Hematopoietic multipotent progenitor cell treated with erythropoietin and hydrocortisone succinate and interleukin-3 and kit ligand, for 17 days (in vitro differentiated cells): Measurements from ENCODE around the gene GLIS2.

Source experiments
- DNase-seq: peaks from one replicate; pipeline ENCODE4 v3.0.0-alpha.2; 2015; ENCODE audit warnings: low spot score

GLIS2 gene

GRCh38 chr16:4298761-4299522 lies 16.9 kb upstream of the GLIS2 start:
- DNase-seq: no peak

- no peak for DNase-seq
Observed at GRCh38 chr16:4301177-4301576, 14.7 kb upstream of the GLIS2 start.

GRCh38 chr16:4301968-4302367 lies 13.9 kb upstream of the GLIS2 start:
- no peak for DNase-seq

GRCh38 chr16:4303973-4304372 lies 11.9 kb upstream of the GLIS2 start:
- DNase-seq: no peak

- DNase-seq: no peak
Observed at GRCh38 chr16:4306470-4307214, 9.2 kb upstream of the GLIS2 start.

GRCh38 chr16:4307215-4308037 lies 8.4 kb upstream of the GLIS2 start:
- DNase-seq: peak; percentile 83

GRCh38 chr16:4309102-4309832 lies 6.6 kb upstream of the GLIS2 start:
- no peak for DNase-seq

GRCh38 chr16:4309833-4310266 lies 6.0 kb upstream of the GLIS2 start:
- DNase-seq: peak; percentile 28

GRCh38 chr16:4313563-4314531 lies 2.0 kb upstream of the GLIS2 start:
- no peak for DNase-seq

GRCh38 chr16:4314532-4315185 lies 1.2 kb upstream of the GLIS2 start:
- no peak for DNase-seq

- no peak for DNase-seq
Observed at GRCh38 chr16:4316108-4316863, 419 bp downstream of the GLIS2 start.

- no peak for DNase-seq
Observed at GRCh38 chr16:4316864-4317531, 1.1 kb downstream of the GLIS2 start.

- DNase-seq: no peak
Observed at GRCh38 chr16:4317532-4318450, 1.9 kb downstream of the GLIS2 start.

- DNase-seq: no peak
Observed at GRCh38 chr16:4318451-4318910, 2.6 kb downstream of the GLIS2 start.

- no peak for DNase-seq
Observed at GRCh38 chr16:4318967-4319366, 3.1 kb downstream of the GLIS2 start.

- DNase-seq: no peak
Observed at GRCh38 chr16:4319454-4320421, 3.9 kb downstream of the GLIS2 start.
